Ramos (cell line): Measurements from ENCODE around the gene SCUBE3.

Experiments used
- in situ Hi-C: fragments of 300-500 bp; cut with MboI; formaldehyde crosslinking; loops from one replicate; pipeline ENCODE4 v1.14.3; 2022; ENCODE audit warnings: low sequenced_read_pairs; ENCODE audit not compliant: unreplicated experiment

Gene SCUBE3

GRCh38 chr6:35213824-35214756, at the start of gene SCUBE3:
TSS of gene SCUBE3 (plus strand) at chr6:35213956. CDS start at chr6:35214419, 463 bp downstream.
- in situ Hi-C loops: no loop called here

- in situ Hi-C loops: no loop called here
Observed at GRCh38 chr6:35164277-35164676, 49.5 kb upstream of the SCUBE3 start.

GRCh38 chr6:35164868-35165267, 48.9 kb upstream of the SCUBE3 start:
- in situ Hi-C loops: no loop called here

GRCh38 chr6:35165630-35166071, 48.1 kb upstream of the SCUBE3 start:
- in situ Hi-C loops: no loop called here

GRCh38 chr6:35166116-35166515, 47.6 kb upstream of the SCUBE3 start:
- in situ Hi-C loops: no loop called here

GRCh38 chr6:35166520-35166919, 47.2 kb upstream of the SCUBE3 start:
- in situ Hi-C loops: no loop called here

- in situ Hi-C loops: no loop called here
Observed at GRCh38 chr6:35167505-35167904, 46.3 kb upstream of the SCUBE3 start.

GRCh38 chr6:35168461-35168861, 45.3 kb upstream of the SCUBE3 start:
- in situ Hi-C loops: no loop called here

- in situ Hi-C loops: no loop called here
Observed at GRCh38 chr6:35170166-35170565, 43.6 kb upstream of the SCUBE3 start.

GRCh38 chr6:35170891-35171290, 42.9 kb upstream of the SCUBE3 start:
- in situ Hi-C loops: no loop called here

- in situ Hi-C loops: no loop called here
Observed at GRCh38 chr6:35173044-35173426, 40.7 kb upstream of the SCUBE3 start.

- in situ Hi-C loops: no loop called here
Observed at GRCh38 chr6:35173427-35174087, 40.2 kb upstream of the SCUBE3 start.

- in situ Hi-C loops: no loop called here
Observed at GRCh38 chr6:35174088-35174434, 39.7 kb upstream of the SCUBE3 start.

GRCh38 chr6:35174501-35174900, 39.3 kb upstream of the SCUBE3 start:
- in situ Hi-C loops: no loop called here

- in situ Hi-C loops: no loop called here
Observed at GRCh38 chr6:35176301-35177024, 37.3 kb upstream of the SCUBE3 start.

- in situ Hi-C loops: no loop called here
Observed at GRCh38 chr6:35177157-35177556, 36.6 kb upstream of the SCUBE3 start.

GRCh38 chr6:35177596-35177995, 36.2 kb upstream of the SCUBE3 start:
- in situ Hi-C loops: no loop called here

- in situ Hi-C loops: no loop called here
Observed at GRCh38 chr6:35178012-35178411, 35.7 kb upstream of the SCUBE3 start.

- in situ Hi-C loops: no loop called here
Observed at GRCh38 chr6:35178932-35179832, 34.6 kb upstream of the SCUBE3 start.
